HepG2 (cell line): ENCODE data around the gene MACROH2A1. TPM values are rescaled to one million over a fixed set of nuclear protein-coding genes. Genes with fewer than 3 reads are reported as not detected.

ENCODE experiments used
- CHCHD3 ChIP-seq: sonication (generic); formaldehyde crosslinking; IDR thresholded peaks from 2 replicates; pipeline ENCODE4 v1.8.0; 2022; ENCODE audit warnings: mild to moderate bottlenecking, missing genetic modification reagents, moderate library complexity
- ELF3 ChIP-seq: IDR thresholded peaks from 2 replicates; pipeline ENCODE4 v1.6.1; 2016; ENCODE audit warnings: missing genetic modification reagents, missing compliant biosample characterization
- EP300 ChIP-seq, 3 experiments: sonication (generic) in 1 of 3; formaldehyde crosslinking in 1 of 3; IDR thresholded peaks; 2 replicates each; pipeline versions ENCODE4 v1.5.1 to v1.6.1; 2011 to 2020; ENCODE audit warnings: low read depth in 2 of 3, low read length in 2 of 3, borderline replicate concordance in 1 of 3, improper control_type of control experiment in 1 of 3, mild to moderate bottlenecking in 1 of 3, missing genetic modification reagents in 1 of 3, moderate library complexity in 1 of 3
- ESRRA ChIP-seq: sonication (generic); formaldehyde crosslinking; IDR thresholded peaks from 2 replicates; pipeline ENCODE4 v1.5.1; 2020; ENCODE audit warnings: mild to moderate bottlenecking, low read depth, missing genetic modification reagents
- FOXK1 ChIP-seq: sonication (generic); formaldehyde crosslinking; IDR thresholded peaks from 2 replicates; pipeline ENCODE4 v1.4.0; 2020; ENCODE audit warnings: low read depth, missing genetic modification reagents, borderline replicate concordance
- FOXK2 ChIP-seq: fragments of 450-650 bp; IDR thresholded peaks from 2 replicates; pipeline ENCODE4 v1.6.1; 2016
- FOXO1 ChIP-seq: sonication (generic); formaldehyde crosslinking; IDR thresholded peaks from 2 replicates; pipeline ENCODE4 v1.4.0; 2020; ENCODE audit warnings: missing genetic modification reagents
- MED13 ChIP-seq: sonication (generic); formaldehyde crosslinking; IDR thresholded peaks from 2 replicates; pipeline ENCODE4 v1.5.0; 2020; ENCODE audit warnings: missing genetic modification reagents
- PATZ1 ChIP-seq: sonication (generic); formaldehyde crosslinking; IDR thresholded peaks from 2 replicates; pipeline ENCODE4 v1.4.0; 2020; ENCODE audit warnings: missing genetic modification reagents
- PHF21A ChIP-seq: sonication (generic); formaldehyde crosslinking; IDR thresholded peaks from 2 replicates; pipeline ENCODE4 v1.5.0; 2020; ENCODE audit warnings: mild to moderate bottlenecking, missing genetic modification reagents
- PHF5A ChIP-seq: IDR thresholded peaks from one replicate; pipeline ENCODE4 v1.6.1; 2018; ENCODE audit warnings: low read depth, missing genetic modification reagents; ENCODE audit not compliant: unreplicated experiment
- POLR2A ChIP-seq, 2 experiments: IDR thresholded peaks; 2 replicates each; pipeline ENCODE4 v1.6.1; 2011; ENCODE audit warnings: low read depth in 2 of 2, low read length in 2 of 2, mild to moderate bottlenecking in 1 of 2, moderate library complexity in 1 of 2; ENCODE audit not compliant: insufficient read depth in 1 of 2
- SNAPC2 ChIP-seq: sonication (generic); formaldehyde crosslinking; IDR thresholded peaks from 2 replicates; pipeline ENCODE4 v1.8.1; 2022; ENCODE audit warnings: mild to moderate bottlenecking, missing genetic modification reagents
- SP2 ChIP-seq: sonication (generic); formaldehyde crosslinking; IDR thresholded peaks from 2 replicates; pipeline ENCODE4 v1.5.1; 2020; ENCODE audit warnings: mild to moderate bottlenecking, missing genetic modification reagents
- STAT6 ChIP-seq: sonication (generic); formaldehyde crosslinking; IDR thresholded peaks from 2 replicates; pipeline ENCODE4 v1.4.0; 2020; ENCODE audit warnings: missing genetic modification reagents, mild to moderate bottlenecking, borderline replicate concordance
- ZBTB43 ChIP-seq: sonication (generic); formaldehyde crosslinking; conservative IDR thresholded peaks from 2 replicates; pipeline ENCODE4 v1.4.0; 2020; ENCODE audit warnings: missing genetic modification reagents
- ZFYVE20 ChIP-seq: sonication (generic); formaldehyde crosslinking; IDR thresholded peaks from 2 replicates; pipeline ENCODE4 v1.8.0; 2023; ENCODE audit warnings: low read depth, mild to moderate bottlenecking, moderate library complexity, missing genetic modification reagents, borderline replicate concordance
- ZIK1 ChIP-seq: sonication (generic); formaldehyde crosslinking; IDR thresholded peaks from 2 replicates; pipeline ENCODE4 v1.5.0; 2020; ENCODE audit warnings: mild to moderate bottlenecking, low read depth, missing genetic modification reagents, borderline replicate concordance
- ZNF180 ChIP-seq: sonication (generic); formaldehyde crosslinking; IDR thresholded peaks from 2 replicates; pipeline ENCODE4 v1.4.0; 2020; ENCODE audit warnings: low read depth, missing genetic modification reagents, borderline replicate concordance
- ZNF253 ChIP-seq: sonication (generic); formaldehyde crosslinking; IDR thresholded peaks from 2 replicates; pipeline ENCODE4 v1.8.0; 2022; ENCODE audit warnings: mild to moderate bottlenecking, missing genetic modification reagents, borderline replicate concordance
- polyA plus RNA-seq, 8 experiments: library from polyadenylated mRNA; depleted of rRNA in 3 of 8; stranded (reverse) in 7 of 8; unstranded in 1 of 8; fragments of >200 nt; fragmentation: Illumina TruSeq in 4 of 8; extraction: Trizol in 4 of 8; gene quantifications; 2 replicates each; pipeline versions ENCODE4 v1.2.1 to v1.2.3, GENCODE V29; 2011 to 2016; ENCODE audit warnings: low read depth in 4 of 8, missing spikeins in 1 of 8, mixed read lengths in 1 of 8; ENCODE audit not compliant: insufficient read depth in 1 of 8
- total RNA-seq, 5 experiments: library from RNA; depleted of rRNA; stranded (reverse); fragments of >200 nt; fragmentation: Illumina TruSeq; extraction: Trizol; gene quantifications; 2 replicates each; pipeline ENCODE4 v1.2.3, GENCODE V29; 2016; ENCODE audit warnings: low read depth in 1 of 5
- TF ChIP-seq, protein P1 (sequence below): IDR thresholded peaks from 2 replicates; pipeline ENCODE4 v1.6.1; 2018; ENCODE audit warnings: missing genetic modification reagents

Gene MACROH2A1
- total and polyA plus RNA-seq, 2 of the 13 experiments (the other 11 are each of a cell fraction or from before 2014, with no cell fraction given) = 69.1 to 158 TPM

- TF ChIP-seq, protein P1, sequence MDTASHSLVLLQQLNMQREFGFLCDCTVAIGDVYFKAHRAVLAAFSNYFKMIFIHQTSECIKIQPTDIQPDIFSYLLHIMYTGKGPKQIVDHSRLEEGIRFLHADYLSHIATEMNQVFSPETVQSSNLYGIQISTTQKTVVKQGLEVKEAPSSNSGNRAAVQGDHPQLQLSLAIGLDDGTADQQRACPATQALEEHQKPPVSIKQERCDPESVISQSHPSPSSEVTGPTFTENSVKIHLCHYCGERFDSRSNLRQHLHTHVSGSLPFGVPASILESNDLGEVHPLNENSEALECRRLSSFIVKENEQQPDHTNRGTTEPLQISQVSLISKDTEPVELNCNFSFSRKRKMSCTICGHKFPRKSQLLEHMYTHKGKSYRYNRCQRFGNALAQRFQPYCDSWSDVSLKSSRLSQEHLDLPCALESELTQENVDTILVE = peak; percentile 95; the same call in 1 of the 2 replicates
- TF ChIP-seq FOXK1 (peak; percentile 15; the same call in 1 of the 2 replicates), ZNF180 (no peak), MED13 (CRISPR knock-in tag) (peak; percentile 44; the same call in 1 of the 2 replicates), ZFYVE20 (CRISPR knock-in tag) (no peak), FOXK2 (no peak), PHF5A (CRISPR knock-in tag) (no peak), SP2 (0 out of 2 replicates have a peak, but pooled peaks have one; percentile 22), ELF3 (CRISPR knock-in tag) (peak; percentile 67; the same call in 1 of the 2 replicates), ZIK1 (CRISPR knock-in tag) (peak; percentile 45; the same call in 1 of the 2 replicates), FOXO1 (peak; percentile 72; the same call in 1 of the 2 replicates), ESRRA (CRISPR knock-in tag) (0 out of 2 replicates have a peak, but pooled peaks have one; percentile 66), ZNF253 (CRISPR knock-in tag) (0 out of 2 replicates have a peak, but pooled peaks have one; percentile 66), CHCHD3 (CRISPR knock-in tag) (0 out of 2 replicates have a peak, but pooled peaks have one; percentile 52), PHF21A (CRISPR knock-in tag) (peak; percentile 53; the same call in 1 of the 2 replicates), POLR2A (IDR thresholded peaks at IDR 0.05; ENCODE audit: insufficient read depth in 1 of 2, low read depth in 2 of 2, low read length in 2 of 2) (peak; percentile 72 to 87), ZBTB43 (peak; percentile 32; the same call in 1 of the 2 replicates), SNAPC2 (CRISPR knock-in tag) (no peak), EP300 (IDR thresholded peaks at IDR 0.05; ENCODE audit: low read depth in 2 of 2, low read length in 2 of 2) (peak; percentile 30 to 47; a peak in 2 of 4 replicates), EP300 (CRISPR knock-in tag; IDR thresholded peaks at IDR 0.05; ENCODE audit: borderline replicate concordance) (0 out of 2 replicates have a peak, but pooled peaks have one; percentile 33), STAT6 (CRISPR knock-in tag) (no peak), PATZ1 (CRISPR knock-in tag) (peak; percentile 10; the same call in 1 of the 2 replicates)
Measured at GRCh38 chr5:135398855-135399793, at the start of gene MACROH2A1 (continued).
